CD4-positive, alpha-beta T cell (primary cell): ENCODE results near the gene SOX1. TPM values are rescaled to one million over a fixed set of nuclear protein-coding genes. Genes with fewer than 3 reads are reported as not detected.

Experiments used
- ATAC-seq: fragments of 200-7000 bp; cut with Tn5 transposase; one replicate; pipeline ENCODE4 v1.10.0; 2022; ENCODE audit warnings: mild to moderate bottlenecking; ENCODE audit not compliant: poor library complexity
- CTCF ChIA-PET: fragments of 350-600 bp; sonication (Branson Sonifier 250); formaldehyde crosslinking; loops from one replicate; lab custom pipeline; 2021; ENCODE audit warnings: antibody characterized with exemption, inconsistent platforms; lab: Charles Lee
- POLR2A ChIA-PET: fragments of 350-600 bp; sonication (Branson Sonifier 250); formaldehyde crosslinking; loops from one replicate; lab custom pipeline; 2021; ENCODE audit warnings: antibody characterized with exemption, inconsistent platforms; lab: Charles Lee
- DNase-seq, 14 experiments: peaks; one replicate each; pipeline ENCODE4 v3.0.0-alpha.2; 2013 to 2020; ENCODE audit warnings: mixed read lengths in 2 of 14
- H3K27ac ChIP-seq, 2 donors: one replicate each; pipeline versions ENCODE4 v1.5.1 to v1.7.0; 2013; ENCODE audit warnings: low read length in 2 of 2, low read depth in 1 of 2, mild to moderate bottlenecking in 1 of 2
- H3K27me3 ChIP-seq, 2 experiments: 1 replicate in 1 of 2; 2 replicates in 1 of 2; pipeline versions ENCODE4 v1.6.1 to v1.7.0; 2013; ENCODE audit warnings: low read length in 2 of 2, control low read depth in 1 of 2, mild to moderate bottlenecking in 1 of 2, moderate library complexity in 1 of 2; ENCODE audit not compliant: insufficient read depth in 2 of 2, control insufficient read depth in 1 of 2
- H3K36me3 ChIP-seq: one replicate; pipeline ENCODE4 v1.6.1; 2013; ENCODE audit warnings: low read length, control low read depth; ENCODE audit not compliant: insufficient read depth
- H3K4me1 ChIP-seq: one replicate; pipeline ENCODE4 v1.6.1; 2013; ENCODE audit warnings: low read length, control low read depth; ENCODE audit not compliant: insufficient read depth
- H3K4me3 ChIP-seq: one replicate; pipeline ENCODE4 v1.5.1; 2013; ENCODE audit warnings: mild to moderate bottlenecking, low read length, moderate library complexity
- H3K9me3 ChIP-seq, 2 experiments: 1 replicate in 1 of 2; 2 replicates in 1 of 2; pipeline versions ENCODE4 v1.6.1 to v1.7.0; 2013; ENCODE audit warnings: low read length in 2 of 2, mild to moderate bottlenecking in 2 of 2, control low read depth in 1 of 2, moderate library complexity in 1 of 2; ENCODE audit not compliant: control insufficient read depth in 1 of 2, insufficient read depth in 1 of 2
- H3K27ac Mint-ChIP-seq: one replicate; pipeline ENCODE4 v1.8.0; 2020; ENCODE audit warnings: mixed read lengths
- H3K27me3 Mint-ChIP-seq: one replicate; pipeline ENCODE4 v1.8.0; 2021; ENCODE audit warnings: mixed read lengths
- H3K36me3 Mint-ChIP-seq: one replicate; pipeline ENCODE4 v1.8.0; 2021; ENCODE audit warnings: low read depth, mixed read lengths
- H3K4me1 Mint-ChIP-seq: one replicate; pipeline ENCODE4 v1.8.0; 2021; ENCODE audit warnings: low read depth, mixed read lengths
- H3K4me3 Mint-ChIP-seq: one replicate; pipeline ENCODE4 v1.8.0; 2020; ENCODE audit warnings: mild to moderate bottlenecking, mixed read lengths
- H3K9me3 Mint-ChIP-seq: one replicate; pipeline ENCODE4 v1.8.0; 2020; ENCODE audit warnings: mixed read lengths
- intact Hi-C, 2 experiments: fragments of 100-400 bp; cut with DNase I in 1 of 2; cut with micrococcal nuclease in 1 of 2; formaldehyde crosslinking; loops; one replicate each; pipeline versions ENCODE4 v1.15.1 to v1.9.0; 2023 to 2025; cut with DNase I, micrococcal nuclease
- total RNA-seq, 174 experiments: library from RNA in 2 of 174; stranded (reverse) in 2 of 174; gene quantifications; one replicate each; pipeline ENCODE4 v1.2.3 and lab custom pipeline; 2021 to 2026
- TF ChIP-seq, protein P1 (sequence below): fragments of 200-600 bp; IDR thresholded peaks from one replicate; pipeline ENCODE4 v1.8.0; 2022; ENCODE audit warnings: antibody characterized with exemption, mild to moderate bottlenecking

Gene SOX1
- total RNA-seq, 2 experiments from 2014 or later = not detected

DNA sequence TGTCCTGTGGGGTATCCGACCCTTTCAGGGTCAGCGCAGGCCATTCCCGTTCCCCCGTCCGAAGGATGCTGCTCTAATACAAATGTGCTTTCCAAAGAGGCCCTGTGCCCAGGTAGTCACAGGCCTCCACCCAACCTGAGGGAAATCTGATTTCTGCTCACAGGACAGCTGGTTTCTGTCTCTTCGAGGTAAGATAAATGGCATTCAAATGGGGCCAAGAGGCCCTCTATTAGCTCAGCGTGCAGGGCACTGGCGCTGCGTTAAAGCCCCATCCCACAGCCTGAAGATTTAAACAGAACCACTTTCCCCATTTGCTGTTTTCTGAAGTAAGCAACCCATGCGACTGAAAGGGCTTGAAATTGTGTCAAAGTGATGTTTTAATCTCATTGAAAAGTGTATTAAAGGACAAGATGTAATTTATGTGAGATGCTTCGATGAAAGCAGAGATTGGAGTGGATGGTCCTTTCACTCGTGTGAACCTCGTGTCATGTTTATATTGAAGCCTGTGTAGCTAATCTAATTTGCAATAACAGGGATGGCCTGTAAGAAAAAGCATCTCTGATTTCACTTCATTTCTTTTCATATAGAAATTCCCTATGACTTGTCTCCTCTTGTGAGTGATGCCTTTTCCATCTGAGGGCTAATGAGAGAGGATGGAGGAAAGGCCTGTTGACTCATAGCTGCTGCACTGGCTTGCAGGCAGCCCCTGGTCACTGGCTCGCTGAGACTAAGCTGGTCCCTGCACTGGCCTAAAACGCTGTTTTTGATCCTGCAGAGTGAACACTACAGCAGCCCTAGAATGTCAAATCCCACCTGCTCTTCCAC lies 7.3 kb upstream of the SOX1 start:
- POLR2A ChIA-PET = no interaction called here
- no peak for DNase-seq
- no peaks in the 10 kb centered on the region for H3K9me3 Mint-ChIP-seq

DNA sequence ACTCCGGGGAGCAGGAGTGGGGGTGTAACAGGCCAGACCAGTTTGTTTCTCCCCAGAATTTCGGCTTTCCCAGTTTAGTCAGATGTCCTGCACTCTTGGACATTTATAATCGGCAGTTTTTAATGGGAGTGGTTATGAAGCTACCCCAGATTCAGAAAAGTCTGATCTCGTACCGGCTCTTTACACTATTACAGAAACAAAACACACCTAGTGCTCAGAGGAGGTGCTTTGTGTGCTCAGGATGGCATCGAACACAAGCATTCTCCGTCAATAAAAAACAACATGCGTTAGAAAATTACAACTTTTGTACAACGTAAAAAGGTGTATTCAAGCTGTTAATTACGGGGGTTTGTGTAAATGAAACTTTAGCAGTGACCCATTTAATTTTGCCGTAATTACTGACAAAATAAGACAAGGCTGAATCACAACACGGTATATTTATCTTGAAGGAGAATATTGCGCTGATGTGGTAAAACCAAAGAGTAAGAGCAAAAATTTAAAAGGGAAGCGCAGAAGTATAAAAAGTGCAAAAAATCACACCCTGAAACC lies 6.6 kb upstream of the SOX1 start:
- POLR2A ChIA-PET = no interaction called here
- no peaks in the 10 kb centered on the region for H3K36me3 Mint-ChIP-seq
- Histone ChIP-seq H3K4me3 (no peak overlapping the region), H3K27me3 (peaks cover 83 to 98% of the 10 kb centered on the region in 2 experiments), H3K27ac (no peak overlapping the region), H3K4me1 (peaks cover 5% of the 10 kb centered on the region), H3K36me3 (no peaks in the 10 kb centered on the region), H3K9me3 (peaks cover 0 to 66% of the 10 kb centered on the region in 2 experiments)
- no peak overlapping the region for H3K27ac Mint-ChIP-seq
- TF ChIP-seq, protein P1, sequence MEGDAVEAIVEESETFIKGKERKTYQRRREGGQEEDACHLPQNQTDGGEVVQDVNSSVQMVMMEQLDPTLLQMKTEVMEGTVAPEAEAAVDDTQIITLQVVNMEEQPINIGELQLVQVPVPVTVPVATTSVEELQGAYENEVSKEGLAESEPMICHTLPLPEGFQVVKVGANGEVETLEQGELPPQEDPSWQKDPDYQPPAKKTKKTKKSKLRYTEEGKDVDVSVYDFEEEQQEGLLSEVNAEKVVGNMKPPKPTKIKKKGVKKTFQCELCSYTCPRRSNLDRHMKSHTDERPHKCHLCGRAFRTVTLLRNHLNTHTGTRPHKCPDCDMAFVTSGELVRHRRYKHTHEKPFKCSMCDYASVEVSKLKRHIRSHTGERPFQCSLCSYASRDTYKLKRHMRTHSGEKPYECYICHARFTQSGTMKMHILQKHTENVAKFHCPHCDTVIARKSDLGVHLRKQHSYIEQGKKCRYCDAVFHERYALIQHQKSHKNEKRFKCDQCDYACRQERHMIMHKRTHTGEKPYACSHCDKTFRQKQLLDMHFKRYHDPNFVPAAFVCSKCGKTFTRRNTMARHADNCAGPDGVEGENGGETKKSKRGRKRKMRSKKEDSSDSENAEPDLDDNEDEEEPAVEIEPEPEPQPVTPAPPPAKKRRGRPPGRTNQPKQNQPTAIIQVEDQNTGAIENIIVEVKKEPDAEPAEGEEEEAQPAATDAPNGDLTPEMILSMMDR = no peak
- no peaks in the 10 kb centered on the region for H3K9me3 Mint-ChIP-seq
- H3K4me1 Mint-ChIP-seq = peaks cover 8% of the 10 kb centered on the region
- no peak overlapping the region for H3K4me3 Mint-ChIP-seq
- H3K27me3 Mint-ChIP-seq = peaks cover 76% of the 10 kb centered on the region
- CTCF ChIA-PET = no interaction called here
- DNase-seq (no peak), ATAC-seq (no peak)
- intact Hi-C loops = no loop called here

More for the DNA sequence above, 7.3 kb upstream of the SOX1 start:
- Mint-ChIP-seq H3K4me3 (peak overlapping the region; percentile 42), H3K36me3 (no peaks in the 10 kb centered on the region), H3K4me1 (peaks cover 12% of the 10 kb centered on the region), H3K27me3 (peaks cover 76% of the 10 kb centered on the region), H3K27ac (no peak overlapping the region)
- peaks cover 0 to 72% of the 10 kb centered on the region in 2 experiments for H3K9me3 ChIP-seq
- no peak for ATAC-seq
- H3K4me3 ChIP-seq = no peak overlapping the region
- peaks cover 5% of the 10 kb centered on the region for H3K4me1 ChIP-seq
- peaks cover 86 to 98% of the 10 kb centered on the region in 2 experiments for H3K27me3 ChIP-seq
- no peaks in the 10 kb centered on the region for H3K36me3 ChIP-seq
- H3K27ac ChIP-seq = no peak overlapping the region
- TF ChIP-seq, protein P1 = no peak
- CTCF ChIA-PET = no interaction called here
- intact Hi-C loops = no loop called here

DNA sequence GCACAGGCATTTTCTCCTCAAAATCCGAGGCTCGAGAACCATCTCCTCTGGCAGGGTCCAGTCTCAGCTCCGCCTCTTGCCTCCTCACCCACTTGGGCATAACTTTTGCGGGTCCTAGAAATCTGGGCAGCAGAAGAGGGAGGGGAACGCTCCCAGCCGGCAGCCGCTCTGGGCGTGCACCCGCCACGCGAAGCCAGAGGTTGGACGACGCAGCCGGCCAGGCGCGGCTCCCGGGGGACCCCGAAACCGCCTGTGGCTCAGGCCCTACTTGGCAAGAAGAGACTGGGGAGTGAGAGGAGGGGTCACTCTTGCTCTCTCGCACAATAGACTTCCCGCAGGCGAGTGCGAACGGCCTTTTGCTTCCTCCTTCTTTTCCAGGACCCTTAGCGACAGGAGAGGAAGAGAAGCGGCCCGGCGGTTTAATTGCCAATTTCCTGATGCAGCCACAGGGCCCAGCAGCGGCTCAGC lies 6.0 kb upstream of the SOX1 start:
- Histone ChIP-seq H3K4me3 (no peak overlapping the region), H3K9me3 (peaks cover 0 to 65% of the 10 kb centered on the region in 2 experiments), H3K36me3 (no peaks in the 10 kb centered on the region), H3K27me3 (peaks cover 85 to 96% of the 10 kb centered on the region in 2 experiments), H3K27ac (no peak overlapping the region), H3K4me1 (peaks cover 11% of the 10 kb centered on the region)
- ATAC-seq (no peak), DNase-seq (no peak)
- Mint-ChIP-seq H3K36me3 (no peaks in the 10 kb centered on the region), H3K27ac (no peak overlapping the region), H3K9me3 (no peaks in the 10 kb centered on the region), H3K4me1 (peaks cover 14% of the 10 kb centered on the region), H3K4me3 (no peak overlapping the region), H3K27me3 (peaks cover 81% of the 10 kb centered on the region)
- intact Hi-C loops = no loop called here
- TF ChIP-seq, protein P1 = no peak
- ChIA-PET POLR2A (no interaction called here), CTCF (no interaction called here)
